CD14-positive monocyte (primary cell): Measurements from ENCODE around the gene KRTAP5-4. TPM values are rescaled to one million over a fixed set of nuclear protein-coding genes. Genes with fewer than 3 reads are reported as not detected.

Experiments
- DNase-seq, 3 donors: peaks; one replicate each; pipeline ENCODE4 v3.0.0-alpha.2; 2011 to 2022
- H2AFZ ChIP-seq: 2 replicates; pipeline ENCODE4 v1.6.0; 2012; ENCODE audit warnings: mild to moderate bottlenecking, low read depth, low read length, inconsistent platforms; ENCODE audit not compliant: insufficient read depth, poor library complexity, severe bottlenecking
- H3K27ac ChIP-seq, 2 donors: 1 replicate in 1 of 2; 2 replicates in 1 of 2; pipeline ENCODE4 v1.5.1; 2012 to 2013; ENCODE audit warnings: low read length in 2 of 2, control low read depth in 1 of 2, inconsistent platforms in 1 of 2, low read depth in 1 of 2, mild to moderate bottlenecking in 1 of 2
- H3K27me3 ChIP-seq, 2 donors: one replicate each; pipeline versions ENCODE4 v1.6.0 to v1.6.1; 2011 to 2013; ENCODE audit warnings: low read length in 2 of 2; ENCODE audit not compliant: control insufficient read depth in 2 of 2, insufficient read depth in 2 of 2
- H3K36me3 ChIP-seq, 2 donors: replicated peaks in 1 of 2; 1 replicate in 1 of 2; 2 replicates in 1 of 2; pipeline versions ENCODE4 v1.5.1 to v1.6.1; 2012 to 2013; ENCODE audit warnings: low read length in 2 of 2, control low read depth in 1 of 2, inconsistent platforms in 1 of 2, mild to moderate bottlenecking in 1 of 2; ENCODE audit not compliant: insufficient read depth in 2 of 2, control insufficient read depth in 1 of 2
- H3K4me1 ChIP-seq, 2 donors: 1 replicate in 1 of 2; 2 replicates in 1 of 2; pipeline versions ENCODE4 v1.5.1 to v1.6.1; 2012 to 2013; ENCODE audit warnings: low read length in 2 of 2, control low read depth in 1 of 2, inconsistent platforms in 1 of 2, mild to moderate bottlenecking in 1 of 2, moderate library complexity in 1 of 2; ENCODE audit not compliant: insufficient read depth in 2 of 2, control insufficient read depth in 1 of 2
- H3K4me2 ChIP-seq: replicated peaks from 2 replicates; pipeline ENCODE3; 2012; ENCODE audit warnings: low read length, moderate library complexity, mild to moderate bottlenecking; ENCODE audit not compliant: poor library complexity, severe bottlenecking; ENCODE audit errors: extremely low read depth
- H3K4me3 ChIP-seq, 3 experiments: fragments of 200-600 bp in 1 of 3; sonication (generic) in 1 of 3; replicated peaks in 1 of 3; 1 replicate in 2 of 3; 2 replicates in 1 of 3; pipeline ENCODE4 v1.5.1; 2011 to 2013; ENCODE audit warnings: low read length in 3 of 3, mild to moderate bottlenecking in 3 of 3, control low read depth in 2 of 3, low read depth in 2 of 3, inconsistent platforms in 1 of 3, moderate library complexity in 1 of 3
- H3K79me2 ChIP-seq: 2 replicates; pipeline ENCODE4 v1.6.0; 2012; ENCODE audit warnings: mild to moderate bottlenecking, control low read depth, inconsistent platforms, low read length, moderate library complexity; ENCODE audit not compliant: insufficient read depth
- H3K9ac ChIP-seq: 2 replicates; pipeline ENCODE4 v1.6.0; 2017; ENCODE audit warnings: low read length, mild to moderate bottlenecking; ENCODE audit not compliant: insufficient read depth, poor library complexity, severe bottlenecking
- H3K9me3 ChIP-seq, 2 donors: replicated peaks in 1 of 2; 1 replicate in 1 of 2; 2 replicates in 1 of 2; pipeline versions ENCODE4 v1.5.1 to v1.6.1; 2012 to 2013; ENCODE audit warnings: low read length in 2 of 2, control low read depth in 1 of 2; ENCODE audit not compliant: control insufficient read depth in 1 of 2, insufficient read depth in 1 of 2
- H4K20me1 ChIP-seq: 2 replicates; pipeline ENCODE4 v1.6.0; 2012; ENCODE audit warnings: mild to moderate bottlenecking, low read length, control low read depth, moderate library complexity; ENCODE audit not compliant: insufficient read depth
- H3K27ac Mint-ChIP-seq, 7 donors: one replicate each; pipeline ENCODE4 v1.8.0; 2020; ENCODE audit warnings: mild to moderate bottlenecking in 7 of 7, mixed read lengths in 7 of 7, moderate library complexity in 6 of 7, inconsistent platforms in 2 of 7
- H3K27me3 Mint-ChIP-seq, 3 donors: one replicate each; pipeline ENCODE4 v1.8.0; 2021 to 2022; ENCODE audit warnings: low read depth in 3 of 3, mild to moderate bottlenecking in 3 of 3, mixed read lengths in 3 of 3, moderate library complexity in 3 of 3, inconsistent platforms in 1 of 3
- H3K36me3 Mint-ChIP-seq, 2 donors: one replicate each; pipeline ENCODE4 v1.8.0; 2020; ENCODE audit warnings: mixed read lengths in 2 of 2, inconsistent platforms in 1 of 2, mild to moderate bottlenecking in 1 of 2
- H3K4me1 Mint-ChIP-seq: one replicate; pipeline ENCODE4 v1.8.0; 2020; ENCODE audit warnings: mild to moderate bottlenecking, mixed read lengths
- H3K4me3 Mint-ChIP-seq, 2 donors: one replicate each; pipeline ENCODE4 v1.8.0; 2020; ENCODE audit warnings: mild to moderate bottlenecking in 2 of 2, mixed read lengths in 2 of 2, moderate library complexity in 1 of 2
- H3K9me3 Mint-ChIP-seq, 7 donors: one replicate each; pipeline ENCODE4 v1.8.0; 2020 to 2022; ENCODE audit warnings: mixed read lengths in 7 of 7, mild to moderate bottlenecking in 6 of 7, moderate library complexity in 6 of 7, inconsistent platforms in 2 of 7
- CTCF ChIP-seq: fragments of 200-600 bp; IDR thresholded peaks from one replicate; pipeline ENCODE4 v1.8.0; 2022; ENCODE audit warnings: antibody characterized with exemption, mild to moderate bottlenecking
- WGBS: methylation state at CpG from one replicate; pipeline ENCODE4 v1.1.5; 2013; ENCODE audit warnings: missing lambda C conversion rate; ENCODE audit not compliant: insufficient coverage; 5-methylcytosine and 5-hydroxymethylcytosine counted together
- intact Hi-C, 2 donors: fragments of 100-400 bp; cut with micrococcal nuclease; formaldehyde crosslinking; loops; one replicate each; pipeline versions ENCODE4 v1.15.0 to v1.15.1; 2023
- polyA plus RNA-seq, 3 donors: library from polyadenylated mRNA; depleted of rRNA in 1 of 3; unstranded in 2 of 3; stranded (reverse) in 1 of 3; fragments of 300-500 nt in 2 of 3; fragments of >200 nt in 1 of 3; fragmentation: Illumina TruSeq in 2 of 3; gene quantifications; 1 replicate in 2 of 3; 2 replicates in 1 of 3; pipeline ENCODE4 v1.2.3, GENCODE V29; 2012 to 2021

Gene KRTAP5-4
- polyA plus RNA-seq, 3 donors, result not detected

GRCh38 chr11:1660111-1660867 lies 38.4 kb upstream of the KRTAP5-4 start:
- no peaks in the 10 kb centered on the region for H3K36me3 ChIP-seq
- Mint-ChIP-seq H3K27me3 (peaks cover 43 to 54% (median 43%) of the 10 kb centered on the region in 3 donors), H3K4me1 (peaks cover 2% of the 10 kb centered on the region), H3K4me3 (peak overlapping the region in 1 of 2 donors; percentile 56), H3K9me3 (peaks cover 0 to 4% (median 0%) of the 10 kb centered on the region in 7 donors), H3K36me3 (no peaks in the 10 kb centered on the region), H3K27ac (peak overlapping the region in 2 of 7 donors; percentile 3 to 16)
- no peaks in the 10 kb centered on the region for H3K9me3 ChIP-seq
- H4K20me1 ChIP-seq, result no peaks in the 10 kb centered on the region
- no peaks in the 10 kb centered on the region for H3K4me1 ChIP-seq
- H3K27me3 ChIP-seq, result peaks cover 0 to 14% of the 10 kb centered on the region in 2 donors
- H3K79me2 ChIP-seq, result no peaks in the 10 kb centered on the region
- H3K4me2 ChIP-seq, result no peak overlapping the region
- no peak overlapping the region for H3K4me3 ChIP-seq
- 86% methylated on average over 21 of the region's 24 CpGs for WGBS
- H3K9ac ChIP-seq, result no peak overlapping the region
- intact Hi-C loops, result no loop called here
- no peak overlapping the region for H3K27ac ChIP-seq
- DNase-seq, result no peak
- TF ChIP-seq CTCF, result no peak
- H2AFZ ChIP-seq, result no peak overlapping the region

GRCh38 chr11:1659506-1659905 lies 37.6 kb upstream of the KRTAP5-4 start:
- no peaks in the 10 kb centered on the region for H3K36me3 Mint-ChIP-seq
- no peak overlapping the region for H3K4me2 ChIP-seq
- intact Hi-C loops, result loop anchor here in 1 of 2 donors (5.0 kb wide), 1 partner anchor 33 kb away; no protein-coding TSS in a partner anchor
- H3K9me3 ChIP-seq, result no peaks in the 10 kb centered on the region
- H3K27me3 ChIP-seq, result peaks cover 0 to 20% of the 10 kb centered on the region in 2 donors
- no peak overlapping the region for H3K27ac Mint-ChIP-seq
- peaks cover 0 to 4% (median 0%) of the 10 kb centered on the region in 7 donors for H3K9me3 Mint-ChIP-seq
- no peak overlapping the region for H2AFZ ChIP-seq
- no peaks in the 10 kb centered on the region for H3K4me1 ChIP-seq
- TF ChIP-seq CTCF, result no peak
- H3K79me2 ChIP-seq, result no peaks in the 10 kb centered on the region
- H3K36me3 ChIP-seq, result no peaks in the 10 kb centered on the region
- 0% methylated on average over 2 of the region's 14 CpGs for WGBS
- DNase-seq, result no peak
- peaks cover 46 to 57% (median 47%) of the 10 kb centered on the region in 3 donors for H3K27me3 Mint-ChIP-seq
- no peak overlapping the region for H3K27ac ChIP-seq
- peak overlapping the region in 1 of 2 donors; percentile 56 for H3K4me3 Mint-ChIP-seq
- no peak overlapping the region for H3K4me3 ChIP-seq
- no peak overlapping the region for H3K9ac ChIP-seq
- H4K20me1 ChIP-seq, result no peaks in the 10 kb centered on the region
- peaks cover 3% of the 10 kb centered on the region for H3K4me1 Mint-ChIP-seq
